Measurements from ENCODE around the gene AMPD3. TPM values are rescaled to one million over a fixed set of nuclear protein-coding genes. Genes with fewer than 3 reads are reported as not detected.

The AMPD3 gene
- total RNA-seq, 2 donors from 2014 or later: 10.9 to 11.3 TPM

DNA sequence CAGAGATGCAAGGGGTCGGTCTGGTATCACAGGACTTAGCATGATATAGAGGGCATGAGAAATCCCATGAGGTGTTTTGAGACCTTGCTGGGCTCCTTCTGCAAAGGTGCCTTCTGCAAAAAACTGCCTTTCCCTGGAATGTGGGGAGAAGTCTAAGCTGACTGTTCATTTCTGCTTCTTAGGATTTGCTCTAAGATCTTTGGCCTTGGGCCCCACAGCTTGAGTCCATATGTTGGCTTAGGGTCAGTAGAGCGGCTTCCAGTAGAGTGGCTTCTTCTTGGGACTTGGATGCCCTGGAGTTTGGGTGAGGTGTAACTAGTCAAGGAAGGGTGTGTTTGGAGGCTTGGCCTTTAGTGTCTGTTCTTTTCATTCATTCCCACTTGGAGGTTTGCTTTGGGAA is 37.0 kb downstream of the AMPD3 start:
- Mint-ChIP-seq H3K27me3 (peaks cover 0 to 5% of the 10 kb centered on the region in 2 donors), H3K36me3 (no peaks in the 10 kb centered on the region), H3K4me3 (no peak overlapping the region), H3K4me1 (ENCODE audit: low read depth in 2 of 2) (peaks cover 14 to 18% of the 10 kb centered on the region in 2 donors), H3K27ac (no peak overlapping the region), H3K9me3 (no peaks in the 10 kb centered on the region)
- DNase-seq (ENCODE audit: low spot score) (peak; percentile 16), ATAC-seq (no peak)

- Mint-ChIP-seq H3K4me1 (ENCODE audit: low read depth in 2 of 2) (peaks cover 9 to 11% of the 10 kb centered on the region in 2 donors), H3K27me3 (peaks cover 0 to 2% of the 10 kb centered on the region in 2 donors), H3K36me3 (no peaks in the 10 kb centered on the region), H3K27ac (no peak overlapping the region), H3K4me3 (no peak overlapping the region), H3K9me3 (no peaks in the 10 kb centered on the region)
- ATAC-seq: no peak
- DNase-seq (ENCODE audit: low spot score): peak; percentile 53
Measured at GRCh38 chr11:10493041-10493663, 38.1 kb downstream of the AMPD3 start.

DNA sequence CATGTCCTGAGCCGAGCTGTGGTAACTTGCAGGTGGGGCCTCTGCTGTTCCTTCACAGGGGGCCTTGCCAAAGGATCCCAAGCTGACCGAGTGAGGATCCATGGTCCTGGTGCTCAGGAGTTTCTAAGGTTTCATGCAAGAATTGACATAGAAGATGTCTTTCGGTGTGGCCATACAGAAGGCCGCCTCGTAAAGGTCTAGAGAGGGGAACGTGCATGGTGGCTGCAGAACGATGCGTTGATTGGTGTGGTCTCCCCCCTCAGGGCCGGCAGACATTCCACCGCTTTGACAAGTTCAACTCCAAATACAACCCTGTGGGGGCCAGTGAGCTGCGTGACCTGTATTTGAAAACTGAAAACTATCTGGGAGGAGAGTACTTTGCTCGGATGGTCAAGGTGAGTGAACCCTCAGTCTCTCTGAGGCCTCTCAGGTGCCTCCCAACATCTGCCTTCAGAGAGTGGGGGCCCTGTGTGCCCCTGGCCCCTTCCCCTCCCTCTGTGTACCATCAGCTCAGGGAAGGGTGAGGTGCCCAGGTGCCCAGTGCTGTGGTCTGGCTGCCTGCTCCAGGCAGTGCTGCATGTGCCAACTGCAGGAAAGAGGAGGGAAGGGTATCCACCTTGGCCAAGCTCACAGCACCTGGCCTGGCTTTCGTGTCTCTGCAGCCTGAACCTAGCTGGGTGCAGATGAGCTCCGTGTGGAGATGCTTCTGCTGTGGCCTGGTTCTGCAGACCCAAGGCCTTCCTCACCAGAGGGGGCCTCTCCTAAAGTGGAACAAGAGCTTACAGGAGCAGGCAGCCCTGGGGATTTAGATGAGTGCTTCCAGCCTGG is 39.8 kb downstream of the AMPD3 start:
- H3K9me3 Mint-ChIP-seq: no peaks in the 10 kb centered on the region
- ATAC-seq: no peak
- H3K4me3 Mint-ChIP-seq: no peak overlapping the region
- peaks cover 5 to 6% of the 10 kb centered on the region in 2 donors for H3K4me1 Mint-ChIP-seq (ENCODE audit: low read depth in 2 of 2)
- no peaks in the 10 kb centered on the region for H3K27me3 Mint-ChIP-seq
- no peaks in the 10 kb centered on the region for H3K36me3 Mint-ChIP-seq
- no peak overlapping the region for H3K27ac Mint-ChIP-seq
- DNase-seq (ENCODE audit: low spot score): peak; percentile 47

- Mint-ChIP-seq H3K4me3 (no peak overlapping the region), H3K36me3 (no peaks in the 10 kb centered on the region), H3K27ac (no peak overlapping the region), H3K4me1 (ENCODE audit: low read depth in 2 of 2) (no peaks in the 10 kb centered on the region), H3K27me3 (no peaks in the 10 kb centered on the region), H3K9me3 (no peaks in the 10 kb centered on the region)
- peak; percentile 16 for DNase-seq (ENCODE audit: low spot score)
- ATAC-seq: no peak
Measured at GRCh38 chr11:10495464-10495786, 40.4 kb downstream of the AMPD3 start.

DNA sequence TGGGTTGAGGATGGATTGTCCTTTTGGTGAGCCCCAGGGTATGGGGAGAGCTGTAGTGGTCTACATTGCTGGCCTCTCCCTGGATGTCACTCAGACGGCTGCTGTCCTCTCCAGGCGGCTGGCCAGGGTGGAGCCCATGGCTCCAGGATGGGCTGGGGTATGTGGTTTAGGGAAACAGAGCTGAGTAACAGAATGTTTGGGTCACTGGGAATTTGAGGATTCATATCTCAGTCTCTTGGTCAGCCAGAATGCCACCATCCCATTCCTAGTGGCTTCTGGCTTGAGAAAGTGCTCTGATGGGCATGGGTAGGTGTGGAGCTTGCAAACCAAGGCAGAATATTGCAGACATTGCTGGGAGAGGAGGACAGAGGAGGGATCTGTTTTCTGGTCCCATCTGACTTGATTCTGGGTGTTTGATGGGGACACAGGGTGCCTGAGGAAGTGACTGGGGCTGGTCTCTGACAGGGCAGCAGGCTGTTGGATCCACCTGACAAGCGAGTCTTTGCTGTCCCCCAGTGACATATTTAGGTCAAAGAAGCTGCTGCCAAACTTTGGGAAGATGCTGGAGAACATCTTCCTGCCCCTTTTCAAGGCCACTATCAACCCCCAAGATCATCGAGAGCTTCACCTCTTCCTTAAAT is 41.4 kb downstream of the AMPD3 start:
- Mint-ChIP-seq H3K27me3 (no peaks in the 10 kb centered on the region), H3K4me3 (no peak overlapping the region), H3K36me3 (no peaks in the 10 kb centered on the region), H3K27ac (no peak overlapping the region), H3K9me3 (no peaks in the 10 kb centered on the region), H3K4me1 (ENCODE audit: low read depth in 2 of 2) (no peaks in the 10 kb centered on the region)
- ATAC-seq: no peak
- DNase-seq (ENCODE audit: low spot score): no peak

GRCh38 chr11:10497371-10498021 is 42.4 kb downstream of the AMPD3 start:
- Mint-ChIP-seq H3K9me3 (no peaks in the 10 kb centered on the region), H3K36me3 (no peaks in the 10 kb centered on the region)

DNA sequence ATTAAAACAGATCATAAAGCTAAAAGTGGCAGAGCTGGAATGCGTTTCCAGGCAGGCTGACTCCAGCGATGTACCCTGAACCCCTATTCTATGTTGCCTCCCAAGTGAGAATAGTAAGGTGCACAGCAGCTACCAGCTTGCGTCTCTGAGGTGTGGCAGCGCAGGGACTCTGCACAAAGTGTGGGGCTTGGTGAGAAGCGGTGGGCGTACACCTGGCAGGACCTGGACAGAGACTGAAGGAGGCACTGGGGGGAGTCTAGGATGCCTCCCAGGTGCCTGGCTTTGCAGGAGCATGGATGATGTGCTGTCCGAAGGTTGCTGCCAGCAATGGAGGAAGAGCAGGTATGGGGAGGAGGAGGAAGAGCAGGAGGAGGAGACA is 42.9 kb downstream of the AMPD3 start:
- ATAC-seq (no peak), DNase-seq (ENCODE audit: low spot score) (peak; percentile 55)

More at GRCh38 chr11:10497371-10498021, 42.4 kb downstream of the AMPD3 start:
- no peaks in the 10 kb centered on the region for H3K4me1 Mint-ChIP-seq (ENCODE audit: low read depth in 2 of 2)
- no peak overlapping the region for H3K27ac Mint-ChIP-seq
- no peaks in the 10 kb centered on the region for H3K27me3 Mint-ChIP-seq
- DNase-seq (ENCODE audit: low spot score) (no peak), ATAC-seq (no peak)
- no peak overlapping the region for H3K4me3 Mint-ChIP-seq

DNA sequence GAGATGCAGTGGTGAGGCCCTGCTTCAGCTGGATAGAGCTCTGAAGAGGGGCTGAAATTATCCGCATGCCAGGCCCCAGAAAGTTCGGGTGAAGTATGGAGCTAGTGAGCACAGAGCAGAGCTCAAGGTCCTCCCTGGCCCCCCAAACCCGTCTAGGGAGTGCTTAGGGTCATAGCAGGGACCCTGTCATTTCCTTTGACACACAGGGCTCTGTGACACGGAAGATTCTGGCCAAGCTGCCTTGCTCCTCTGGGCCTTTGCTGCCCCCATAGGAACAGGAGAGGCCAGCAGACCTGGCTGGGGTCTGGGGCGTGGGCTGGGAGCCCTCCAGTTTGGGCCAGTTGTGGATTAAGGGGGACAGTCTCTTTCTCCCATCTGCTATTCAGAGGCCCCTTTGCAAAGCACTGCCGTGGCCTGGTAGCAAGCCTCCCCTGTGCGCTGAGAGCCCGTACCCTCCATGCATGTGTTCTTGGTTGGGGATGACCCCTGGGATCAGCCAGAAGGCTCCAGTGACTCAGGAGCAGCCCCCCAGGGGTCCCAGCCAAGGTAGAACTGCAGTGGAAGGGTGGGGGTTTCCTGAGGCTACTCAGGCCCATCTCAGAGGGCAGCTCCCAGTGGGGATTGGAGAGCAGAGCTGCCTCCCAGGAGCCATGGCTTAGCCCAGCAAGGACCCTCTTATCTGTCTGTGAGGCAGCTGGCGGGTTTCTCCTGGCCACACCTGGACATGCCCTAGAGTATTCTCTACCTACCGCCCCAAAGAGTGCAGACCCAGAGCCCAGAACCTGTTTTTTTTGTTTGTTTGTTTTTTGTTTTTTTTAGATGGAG is 43.6 kb downstream of the AMPD3 start:
- no peak for DNase-seq (ENCODE audit: low spot score)
- Mint-ChIP-seq H3K4me3 (no peak overlapping the region), H3K27ac (no peak overlapping the region), H3K9me3 (no peaks in the 10 kb centered on the region), H3K36me3 (no peaks in the 10 kb centered on the region), H3K4me1 (ENCODE audit: low read depth in 2 of 2) (no peaks in the 10 kb centered on the region), H3K27me3 (no peaks in the 10 kb centered on the region)
- ATAC-seq: no peak

More for the DNA sequence above, 42.9 kb downstream of the AMPD3 start:
- H3K27ac Mint-ChIP-seq: no peak overlapping the region
- no peaks in the 10 kb centered on the region for H3K9me3 Mint-ChIP-seq
- H3K27me3 Mint-ChIP-seq: no peaks in the 10 kb centered on the region
- no peaks in the 10 kb centered on the region for H3K36me3 Mint-ChIP-seq
- no peak overlapping the region for H3K4me3 Mint-ChIP-seq
- no peaks in the 10 kb centered on the region for H3K4me1 Mint-ChIP-seq (ENCODE audit: low read depth in 2 of 2)

- Mint-ChIP-seq H3K36me3 (no peaks in the 10 kb centered on the region), H3K27ac (no peak overlapping the region), H3K4me1 (ENCODE audit: low read depth in 2 of 2) (no peaks in the 10 kb centered on the region), H3K27me3 (no peaks in the 10 kb centered on the region), H3K4me3 (no peak overlapping the region), H3K9me3 (no peaks in the 10 kb centered on the region)
- no peak for ATAC-seq
- DNase-seq (ENCODE audit: low spot score): peak; percentile 51
Measured at GRCh38 chr11:10499452-10499851, 44.4 kb downstream of the AMPD3 start.

- H3K36me3 Mint-ChIP-seq: no peaks in the 10 kb centered on the region
- no peak for ATAC-seq
- no peaks in the 10 kb centered on the region for H3K27me3 Mint-ChIP-seq
- H3K4me3 Mint-ChIP-seq: no peak overlapping the region
- DNase-seq (ENCODE audit: low spot score): no peak
- no peaks in the 10 kb centered on the region for H3K9me3 Mint-ChIP-seq
- H3K27ac Mint-ChIP-seq: no peak overlapping the region
- no peaks in the 10 kb centered on the region for H3K4me1 Mint-ChIP-seq (ENCODE audit: low read depth in 2 of 2)
Measured at GRCh38 chr11:10499874-10500601, 45.0 kb downstream of the AMPD3 start.

DNA sequence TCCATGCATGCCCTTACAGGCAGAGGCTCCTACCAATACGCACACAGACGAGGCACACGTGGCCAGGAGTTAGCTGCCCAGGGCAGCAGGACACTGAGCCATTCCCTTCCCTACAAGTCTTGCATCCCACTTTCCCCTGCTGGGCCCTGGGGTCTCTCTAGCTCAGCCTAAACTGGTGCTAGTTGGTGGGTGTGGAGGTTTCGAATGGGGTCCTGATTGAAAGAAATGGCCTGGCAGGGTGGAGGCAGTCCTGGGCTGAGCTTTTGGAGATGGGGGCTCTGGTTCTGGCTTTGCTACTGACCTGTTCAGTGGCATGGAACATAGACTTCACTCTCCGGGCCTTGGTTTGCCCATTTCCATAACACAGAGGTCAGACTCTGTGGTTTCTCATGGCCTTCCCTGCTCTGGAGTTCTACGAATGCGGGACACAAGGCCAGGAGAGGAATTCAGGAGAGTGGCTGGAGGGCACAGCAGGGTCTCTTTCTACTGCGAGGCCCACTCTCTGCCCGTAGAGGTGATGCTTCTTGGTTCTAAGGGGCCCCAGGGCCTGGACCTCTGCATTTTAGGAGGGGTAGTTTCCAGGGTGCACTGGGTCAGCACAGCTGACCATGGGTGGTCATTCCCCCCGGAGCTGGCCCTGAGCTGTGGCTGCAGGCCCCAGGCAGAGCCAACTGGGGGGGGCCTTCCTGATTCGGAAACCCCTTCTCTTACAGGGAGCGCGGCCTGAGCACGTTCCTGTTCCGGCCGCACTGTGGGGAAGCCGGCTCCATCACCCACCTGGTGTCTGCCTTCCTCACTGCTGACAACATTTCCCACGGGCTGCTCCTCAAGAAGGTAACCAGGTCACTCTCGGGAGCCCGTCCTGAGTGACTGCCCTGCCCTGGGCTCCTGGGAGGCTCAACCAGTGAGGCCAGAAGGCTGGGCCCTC is 46.0 kb downstream of the AMPD3 start:
- DNase-seq (ENCODE audit: low spot score): no peak
- Mint-ChIP-seq H3K27ac (no peak overlapping the region), H3K27me3 (no peaks in the 10 kb centered on the region), H3K36me3 (no peaks in the 10 kb centered on the region), H3K9me3 (no peaks in the 10 kb centered on the region), H3K4me3 (no peak overlapping the region), H3K4me1 (ENCODE audit: low read depth in 2 of 2) (no peaks in the 10 kb centered on the region)
- ATAC-seq: no peak

GRCh38 chr11:10502065-10502680 is 47.1 kb downstream of the AMPD3 start:
- Mint-ChIP-seq H3K36me3 (no peaks in the 10 kb centered on the region), H3K9me3 (no peaks in the 10 kb centered on the region), H3K4me3 (no peak overlapping the region), H3K27me3 (no peaks in the 10 kb centered on the region), H3K27ac (no peak overlapping the region), H3K4me1 (ENCODE audit: low read depth in 2 of 2) (no peaks in the 10 kb centered on the region)
- ATAC-seq: no peak
- peak; percentile 53 for DNase-seq (ENCODE audit: low spot score)
